GF-D8 (cell line): ENCODE results near the gene ZNF860.
"Not testable (repeated sequence)": the region's sequence is repeated elsewhere in the genome, so short reads cannot be mapped to it uniquely, and the experiment has no call there.

Experiments used
- DNase-seq: peaks from one replicate; lab custom pipeline; 2025; lab: John Stamatoyannopoulos, UW

The ZNF860 gene

DNA sequence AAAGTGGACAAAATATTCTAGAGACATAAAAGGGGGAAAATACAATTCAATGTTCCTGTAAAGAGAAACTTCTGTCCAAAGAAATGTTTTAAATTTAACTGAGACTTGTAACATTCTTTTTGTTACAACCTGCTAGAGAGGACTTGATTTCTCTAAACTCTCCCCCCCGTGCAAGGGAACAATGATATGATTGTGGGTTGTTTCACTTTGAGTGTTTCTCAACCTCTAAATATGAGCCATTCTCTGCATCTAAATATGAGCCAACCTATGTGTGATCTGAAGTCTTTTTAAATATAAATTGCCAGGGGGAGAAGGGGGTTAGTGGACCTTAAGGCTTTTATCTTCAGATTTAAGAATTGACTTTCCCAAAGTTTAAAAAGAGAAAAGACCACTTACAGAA, 14.6 kb downstream of the ZNF860 start:
- DNase-seq, result no peak

GRCh38 chr3:31997500-31997899, 15.9 kb downstream of the ZNF860 start:
- DNase-seq, result no peak

DNA sequence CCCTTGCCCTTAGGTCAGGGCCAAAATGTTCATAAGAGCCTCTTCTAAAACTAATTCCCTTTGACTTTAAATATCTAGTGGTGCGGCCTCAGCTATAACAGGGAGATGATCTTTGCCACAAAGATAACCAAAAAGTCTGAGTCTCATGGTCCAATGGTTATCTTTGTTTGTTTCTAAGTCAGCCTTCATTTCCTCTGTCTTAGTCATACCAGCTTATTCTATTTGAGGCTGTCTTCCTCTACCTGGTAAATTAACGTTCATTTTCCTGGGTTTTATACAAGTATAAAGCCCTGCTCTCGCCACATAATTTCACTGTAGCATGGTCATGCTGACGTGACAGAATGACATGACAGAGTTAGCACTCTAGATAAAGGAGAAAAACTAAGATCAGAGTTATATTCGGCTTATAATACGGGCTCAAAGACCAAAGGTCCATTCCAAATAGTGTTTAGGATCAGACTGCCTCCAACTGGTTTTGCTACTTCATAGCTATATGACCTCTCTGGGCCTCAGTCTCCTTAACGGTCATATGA, 18.4 kb downstream of the ZNF860 start:
- no peak for DNase-seq

DNA sequence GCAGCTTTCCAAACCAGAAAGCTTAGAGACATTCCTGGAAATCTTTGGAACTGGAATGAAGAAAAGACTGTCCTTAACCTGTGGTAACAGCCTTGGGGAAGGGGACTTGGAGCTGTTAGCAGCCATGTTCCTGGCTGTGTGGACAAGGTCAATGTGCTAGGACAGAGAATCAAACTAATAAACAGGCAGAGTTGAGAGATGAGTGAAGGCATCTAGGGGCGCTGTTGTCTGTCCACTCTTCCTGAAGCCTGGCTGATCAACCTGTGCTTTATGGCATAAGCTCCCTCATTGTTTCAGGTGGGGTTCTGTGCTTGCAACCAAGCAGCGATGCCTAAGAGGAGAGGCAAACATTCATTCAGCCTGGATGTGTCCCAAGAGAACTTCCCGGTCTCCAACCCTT, 19.3 kb downstream of the ZNF860 start:
- no peak for DNase-seq

GRCh38 chr3:32002561-32003368, 21.2 kb downstream of the ZNF860 start:
- no peak for DNase-seq

DNA sequence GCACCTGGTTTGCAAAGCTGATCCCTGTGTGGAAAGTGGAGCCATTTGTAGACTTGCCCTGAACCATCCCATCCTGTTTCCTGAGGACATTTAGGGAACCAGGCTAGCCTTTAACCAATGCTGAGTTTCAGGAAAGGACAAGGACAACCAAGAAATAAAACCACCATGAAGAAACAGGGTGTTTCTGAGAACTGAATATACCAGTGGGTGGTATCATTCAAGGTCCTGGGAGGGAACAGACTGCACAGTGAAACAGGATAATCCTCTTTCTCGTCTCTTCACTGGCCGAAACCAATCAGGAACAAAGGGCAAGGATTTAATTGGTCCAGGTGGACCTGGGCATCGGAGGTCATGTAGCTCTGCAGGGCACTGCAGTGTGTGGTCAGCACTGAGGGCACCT, 21.8 kb downstream of the ZNF860 start:
- no peak for DNase-seq

- no peak for DNase-seq
These were observed 22.7 kb downstream of the ZNF860 start for GRCh38 chr3:32004113-32004765.

- DNase-seq, result no peak
These were observed 27.6 kb downstream of the ZNF860 start for GRCh38 chr3:32009101-32009500.

DNA sequence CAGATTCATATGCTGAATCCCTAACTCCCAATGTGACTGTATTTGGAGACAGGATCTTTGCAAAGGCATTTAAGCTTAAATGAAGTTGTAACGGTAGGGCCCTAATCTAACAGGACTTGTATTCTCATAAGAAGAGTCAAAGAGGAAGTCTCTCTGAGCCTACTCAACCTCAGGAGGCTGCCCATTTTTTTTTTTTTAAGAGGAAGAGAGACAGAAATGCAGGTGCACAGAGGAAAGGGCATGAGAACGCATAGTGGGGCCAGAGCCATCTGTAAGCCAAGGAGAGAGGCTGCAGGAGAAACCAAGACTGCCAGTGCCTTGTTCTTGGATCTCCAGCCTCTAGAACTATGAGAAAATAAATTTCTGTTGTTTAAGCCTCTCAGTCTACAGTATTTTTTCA, 28.4 kb downstream of the ZNF860 start:
- DNase-seq, result no peak

DNA sequence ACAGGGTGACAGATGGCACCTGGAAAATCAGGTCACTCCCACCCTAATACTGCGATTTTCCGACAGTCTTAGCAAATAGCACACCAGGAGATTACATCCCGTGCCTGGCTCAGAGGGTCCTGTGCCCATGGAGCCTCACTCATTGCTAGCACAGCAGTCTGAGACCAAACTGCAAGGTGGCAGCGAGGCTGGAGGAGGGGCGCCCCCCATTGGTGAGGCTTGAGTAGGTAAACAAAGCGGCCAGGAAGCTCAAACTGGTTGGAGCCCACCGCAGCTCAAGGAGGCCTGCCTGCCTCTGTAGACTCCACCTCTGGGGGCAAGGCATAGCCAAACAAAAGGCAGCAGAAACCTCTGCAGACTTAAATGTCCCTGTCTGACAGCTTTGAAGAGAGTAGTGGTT, 29.1 kb downstream of the ZNF860 start:
- DNase-seq, result not testable (repeated sequence)

- not testable (repeated sequence) for DNase-seq
These were observed 34.1 kb downstream of the ZNF860 start for GRCh38 chr3:32015638-32016037.

DNA sequence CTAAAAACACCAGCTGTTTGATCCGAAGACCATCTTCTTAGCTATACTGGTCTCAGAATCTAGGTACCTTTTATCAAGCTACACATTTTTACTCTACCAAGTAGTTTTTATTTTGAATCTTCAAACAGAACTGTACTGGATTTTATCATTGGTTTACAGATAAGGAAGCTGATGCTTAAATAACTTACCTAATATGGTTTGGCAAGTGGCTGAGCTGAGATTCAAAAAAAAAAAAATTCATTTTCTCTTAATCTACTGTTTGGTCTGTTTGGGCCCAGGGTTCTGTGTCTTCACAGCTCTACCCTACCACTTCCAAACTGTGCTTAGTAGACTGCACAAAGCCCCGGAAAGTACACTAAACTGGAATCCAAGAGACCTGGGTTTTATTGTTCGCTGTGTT, 35.7 kb downstream of the ZNF860 start:
- no peak for DNase-seq

- peak; percentile 26 for DNase-seq
These were observed 37.4 kb downstream of the ZNF860 start for GRCh38 chr3:32018757-32019564.

- no peak for DNase-seq
These were observed 39.6 kb downstream of the ZNF860 start for GRCh38 chr3:32021155-32021554.

DNA sequence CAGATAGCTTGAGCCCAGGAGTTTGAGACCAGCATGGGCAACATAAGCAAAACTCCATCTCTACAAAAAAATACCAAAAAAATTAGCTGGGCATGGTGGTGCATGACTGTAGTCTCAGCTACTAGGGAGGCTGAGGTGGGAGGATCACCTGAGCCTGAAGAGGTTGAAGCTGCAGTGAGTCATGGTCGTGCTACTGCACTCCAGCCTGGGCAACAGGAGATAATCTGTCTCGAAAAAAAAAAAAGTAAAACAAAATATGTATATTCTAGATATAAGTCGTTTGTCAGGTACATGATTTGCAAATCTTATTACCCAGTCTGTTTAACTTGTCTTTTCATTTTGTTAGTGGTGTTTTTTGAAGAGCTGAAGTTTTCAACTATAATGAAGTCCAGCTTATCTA, 40.2 kb downstream of the ZNF860 start:
- no peak for DNase-seq

DNA sequence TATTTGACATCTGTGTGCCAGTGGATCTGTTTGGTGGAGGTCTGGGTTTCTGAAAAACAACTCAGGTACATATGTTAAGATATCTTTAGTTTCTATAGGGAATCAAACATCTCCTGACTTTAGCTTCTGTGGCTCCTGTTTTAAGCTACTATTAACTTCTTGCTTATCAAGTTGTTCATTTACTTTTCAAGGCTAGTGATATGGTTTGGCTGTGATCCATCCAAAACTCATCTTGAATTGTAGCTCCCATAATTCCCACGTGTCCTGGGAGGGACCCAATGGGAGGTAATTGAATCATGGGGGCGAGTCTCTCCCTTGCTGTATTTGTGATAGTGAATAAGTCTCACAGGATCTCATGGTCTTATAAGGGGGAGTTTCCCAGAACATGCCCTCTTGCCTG, 41.4 kb downstream of the ZNF860 start:
- DNase-seq, result no peak

- DNase-seq, result peak; percentile 40
These were observed 45.0 kb downstream of the ZNF860 start for GRCh38 chr3:32026593-32026992.

DNA sequence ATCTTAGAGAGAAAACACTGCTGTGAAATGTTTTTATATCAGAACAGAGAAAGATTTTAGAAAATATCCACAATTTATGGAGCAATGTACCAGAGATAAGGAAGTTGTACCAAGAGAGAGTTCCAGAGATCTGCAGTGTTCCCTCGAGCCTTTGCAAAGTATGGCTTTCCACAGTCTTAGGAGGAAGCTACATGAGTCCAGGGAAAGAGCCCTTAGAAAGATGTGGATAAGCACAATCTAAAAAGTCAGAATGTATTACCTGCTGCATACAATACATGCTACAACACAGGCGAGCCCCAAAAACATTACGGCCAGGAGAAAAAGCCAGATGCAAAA, 56.4 kb downstream of the ZNF860 start:
- DNase-seq, result no peak

DNA sequence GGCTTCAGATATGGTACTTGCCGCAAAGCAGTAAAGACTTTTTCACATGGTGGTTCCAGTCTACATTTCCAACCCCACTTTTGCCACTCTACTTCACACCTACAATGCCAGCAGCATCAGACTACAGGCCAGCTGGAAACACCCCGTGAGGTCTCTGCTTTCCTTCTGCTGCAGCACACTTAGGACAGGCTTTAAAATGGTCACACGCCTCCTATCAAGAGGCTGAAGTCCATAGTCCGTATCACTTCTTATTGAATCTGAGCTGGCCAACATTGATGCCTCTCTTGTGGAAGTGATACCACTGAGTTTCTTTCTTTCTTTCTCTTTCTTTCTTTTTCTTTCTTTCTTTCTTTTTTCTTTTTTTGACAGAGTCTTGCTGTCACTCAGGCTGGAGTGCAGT, 59.8 kb downstream of the ZNF860 start:
- no peak for DNase-seq
